NCI-H1436 (cell line): ENCODE data around the gene KLHL36.
A peak's percentile ranks its signal among the peaks of the same experiment; 100 is the strongest.
"Not testable (repeated sequence)": the region's sequence is repeated elsewhere in the genome, so short reads cannot be mapped to it uniquely, and the experiment has no call there.

Source experiments
- DNase-seq: peaks from one replicate; lab custom pipeline; 2025; lab: John Stamatoyannopoulos, UW

The KLHL36 gene

DNA sequence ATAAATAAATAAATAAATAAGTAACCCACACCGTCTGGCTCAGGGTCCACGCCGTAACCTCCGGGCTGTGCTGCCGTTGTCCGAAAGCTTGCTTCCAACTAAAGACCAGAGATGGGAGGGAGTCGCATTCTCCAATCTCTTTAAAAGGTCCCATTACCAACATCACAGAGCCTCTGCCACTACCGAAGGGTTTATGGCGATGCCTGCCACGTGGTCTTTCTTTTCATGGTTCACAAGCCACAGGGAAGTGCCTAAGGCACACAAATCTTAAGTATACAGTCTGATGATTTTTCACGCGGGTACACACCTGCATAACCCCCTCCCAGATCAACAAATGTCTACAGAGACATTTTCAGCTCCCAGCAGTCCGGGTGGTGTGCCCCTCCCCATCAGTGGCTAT, 31.8 kb upstream of the KLHL36 start:
- no peak for DNase-seq

DNA sequence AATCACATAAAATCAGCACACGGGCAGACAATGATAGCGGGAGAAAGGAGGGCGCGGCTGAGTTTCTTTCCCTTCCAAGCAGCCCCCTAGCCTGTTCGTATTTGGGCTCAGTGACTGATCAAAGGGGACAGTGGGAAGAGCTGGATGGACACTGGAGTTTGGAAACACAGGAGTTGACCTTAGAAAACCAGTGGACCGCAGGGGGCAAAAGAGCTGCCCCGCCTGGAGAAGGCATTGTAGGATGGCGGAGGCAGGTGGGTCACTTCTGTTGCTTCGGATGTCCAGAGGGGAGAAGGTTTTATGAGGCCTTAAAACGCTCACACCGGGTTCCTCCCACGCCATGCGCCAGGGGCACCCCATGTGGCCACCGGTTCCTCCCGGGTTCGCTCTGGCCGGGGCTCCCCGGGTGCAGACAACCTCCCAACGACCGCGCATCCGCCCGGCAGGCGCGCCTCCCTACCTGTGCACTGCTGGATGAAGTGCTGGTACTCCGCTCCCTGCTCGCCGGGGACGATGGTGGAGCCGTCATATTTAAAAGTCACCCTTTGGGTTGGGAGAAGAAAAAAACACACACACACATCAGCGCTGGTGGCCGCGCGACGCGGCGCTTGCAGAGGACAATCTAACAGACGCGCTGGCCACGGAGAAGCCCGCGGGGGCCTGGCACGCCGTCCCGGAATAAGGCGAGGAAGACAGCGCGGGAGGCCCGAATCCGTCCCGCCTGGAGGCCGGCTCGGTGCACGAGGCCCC, 31.1 kb upstream of the KLHL36 start:
- DNase-seq: no peak

DNA sequence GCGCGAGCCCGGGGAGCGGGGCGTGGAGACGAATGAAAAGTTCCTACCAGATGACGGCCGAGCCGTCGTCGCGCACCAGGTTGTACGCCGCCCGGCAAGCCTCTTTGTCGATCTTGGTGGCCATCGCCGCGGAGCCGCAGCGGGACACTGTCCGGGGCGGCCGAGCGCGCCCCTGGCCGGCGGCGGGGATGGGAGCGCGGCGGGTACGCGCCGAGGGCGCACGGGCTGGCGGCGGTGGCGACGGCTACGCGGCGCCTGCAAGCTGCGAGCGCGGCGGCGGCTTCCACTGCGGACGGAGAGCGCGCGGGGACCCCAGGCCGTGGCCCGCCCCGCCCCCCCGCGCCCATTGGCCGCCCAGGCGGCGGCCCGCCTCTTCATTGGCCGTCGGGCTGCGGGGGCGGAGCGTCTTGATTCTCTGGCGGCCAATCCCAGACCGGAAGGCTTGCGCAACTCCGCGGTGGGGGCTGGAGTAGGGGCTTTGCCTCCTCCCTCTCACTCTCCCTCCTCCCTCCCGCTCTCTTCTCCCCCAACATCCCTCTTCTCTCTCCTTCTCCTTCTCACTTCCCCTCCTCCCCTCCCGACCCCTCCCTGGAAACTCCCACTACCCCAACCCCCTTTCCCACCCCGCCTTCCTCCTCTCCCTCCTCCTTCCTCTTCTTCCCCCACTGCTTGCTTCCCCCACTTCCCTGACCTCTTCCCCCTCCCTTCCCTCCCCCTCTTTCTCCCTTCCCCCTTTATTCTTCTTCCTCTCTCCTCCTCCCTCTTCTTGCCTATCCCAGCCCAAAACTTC, 30.3 kb upstream of the KLHL36 start, which contains the start of gene COTL1:
Gene COTL1 (minus strand): TSS at position 288 of the 790 bp plus-strand sequence. CDS start 164 bp downstream, at position 124.
- peak; percentile 96 for DNase-seq

DNA sequence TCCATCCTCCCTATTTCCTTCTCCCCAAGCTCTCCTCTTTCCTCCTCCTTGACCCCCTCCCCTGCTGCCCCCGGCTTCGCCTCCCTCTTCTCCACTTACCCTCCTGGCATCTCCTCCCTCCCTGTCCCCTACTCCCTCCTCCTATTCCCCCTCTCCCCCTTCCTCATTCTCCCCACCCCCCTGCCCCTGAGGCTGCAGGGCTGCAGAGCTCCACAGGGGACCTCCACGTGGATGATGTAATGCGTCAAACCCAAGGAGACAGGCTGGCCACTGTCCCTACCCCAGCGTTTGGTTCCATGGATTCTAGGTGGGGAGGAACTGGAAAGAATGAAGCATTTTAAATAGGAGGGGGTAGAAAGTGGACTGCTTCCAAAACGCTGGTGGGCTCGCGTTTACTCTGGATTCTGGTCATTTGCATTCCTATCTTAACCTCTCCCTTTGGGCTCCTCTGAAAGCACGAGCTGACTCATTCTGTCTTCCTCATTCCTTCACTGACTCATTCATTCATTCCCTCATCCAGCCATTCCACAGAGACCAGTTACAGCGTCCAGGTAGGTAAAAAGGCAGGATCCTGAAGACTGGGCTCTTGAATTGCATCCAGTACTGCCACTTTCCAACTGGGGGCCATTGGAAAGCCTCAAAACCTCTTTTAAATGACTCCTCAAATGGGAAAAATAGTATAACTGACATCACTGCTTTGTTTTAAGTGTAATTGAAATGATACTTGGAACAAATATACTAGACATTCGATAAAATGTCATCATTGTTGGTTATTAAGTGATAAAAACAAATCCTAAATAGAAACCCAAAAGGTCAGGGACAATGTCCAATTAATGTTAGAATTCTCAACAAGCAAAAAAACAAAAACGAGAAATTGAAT, 29.5 kb upstream of the KLHL36 start:
- no peak for DNase-seq

DNA sequence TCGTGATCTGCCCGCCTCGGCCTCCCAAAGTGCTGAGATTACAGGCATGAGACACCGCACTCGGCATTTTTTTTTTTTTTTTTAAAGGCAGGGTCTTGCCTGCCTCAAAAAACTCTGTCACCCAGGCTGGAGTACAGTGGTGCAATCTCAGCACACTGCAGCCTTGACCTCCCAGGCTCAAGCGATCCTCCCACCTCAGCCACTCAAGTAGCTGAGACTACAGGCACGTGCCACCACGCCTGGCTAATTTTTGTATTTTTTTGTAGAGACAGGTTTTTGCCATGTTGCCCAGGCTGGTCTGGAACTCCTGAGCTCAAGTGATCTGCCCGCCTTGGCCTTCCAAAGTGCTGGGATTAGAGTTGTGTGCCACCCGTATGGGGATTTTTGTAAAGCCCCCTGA, 27.4 kb upstream of the KLHL36 start:
- DNase-seq: not testable (repeated sequence)

DNA sequence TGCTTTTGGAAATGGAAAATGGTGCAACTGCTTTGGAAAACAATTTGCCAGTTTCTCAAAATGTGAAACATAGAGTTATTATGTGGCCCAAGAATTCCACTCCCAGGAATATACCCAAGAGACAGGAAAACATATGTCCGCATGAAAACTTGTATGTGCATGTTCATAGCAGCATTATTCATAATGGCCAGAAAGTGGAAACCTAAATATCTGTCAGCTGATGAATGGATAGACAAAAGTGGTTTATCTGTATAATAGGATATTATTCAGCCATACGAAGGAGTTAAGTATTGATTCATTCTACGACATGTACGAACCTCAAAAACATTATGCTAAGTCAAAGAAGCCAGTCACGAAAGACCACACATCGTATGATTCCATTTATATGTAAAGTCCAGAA, 22.8 kb upstream of the KLHL36 start:
- DNase-seq: no peak

DNA sequence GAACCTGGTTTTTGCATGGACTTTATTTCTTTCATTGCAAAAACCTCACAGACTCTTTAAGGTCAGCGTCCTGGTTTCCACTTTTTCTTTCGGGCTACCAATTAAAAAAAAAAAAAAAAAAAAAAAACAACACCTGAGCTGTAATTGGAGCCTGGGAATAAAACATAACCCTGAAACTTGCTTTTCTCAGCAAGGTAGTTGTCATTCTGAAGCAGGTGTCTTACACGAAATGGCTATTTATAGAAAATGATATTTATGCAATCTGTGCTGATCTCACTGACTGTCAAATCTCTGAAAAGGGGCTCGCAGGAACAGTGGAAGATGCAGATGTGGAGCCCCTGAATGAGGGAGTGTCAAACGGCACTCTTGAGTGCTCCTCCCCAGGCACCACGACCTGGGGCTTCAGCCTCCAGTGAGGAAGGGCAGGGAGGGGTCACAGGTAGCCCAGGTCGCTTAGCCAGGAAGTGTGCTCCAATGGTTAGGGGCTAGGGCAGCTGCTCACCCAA, 20.0 kb upstream of the KLHL36 start:
- no peak for DNase-seq

DNA sequence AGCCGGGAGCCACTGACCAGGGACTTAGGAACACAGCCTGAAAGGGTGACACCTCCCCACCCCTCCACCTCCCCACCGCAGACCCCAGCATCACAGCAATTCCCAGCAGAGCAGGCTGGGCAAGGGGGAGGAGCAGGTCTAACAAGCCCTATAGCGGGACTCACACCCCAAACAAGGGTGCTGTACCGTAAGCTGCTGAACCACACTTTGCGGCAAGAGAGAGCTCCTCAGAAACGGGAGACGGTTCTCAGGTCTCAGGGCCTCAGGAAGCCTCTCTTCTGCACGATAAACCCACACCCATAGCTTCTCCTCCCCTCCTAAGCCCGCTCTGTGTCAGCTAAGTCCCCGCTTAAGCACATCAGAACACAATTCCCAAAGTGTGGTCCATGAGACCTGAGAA, 18.7 kb upstream of the KLHL36 start:
- no peak for DNase-seq

DNA sequence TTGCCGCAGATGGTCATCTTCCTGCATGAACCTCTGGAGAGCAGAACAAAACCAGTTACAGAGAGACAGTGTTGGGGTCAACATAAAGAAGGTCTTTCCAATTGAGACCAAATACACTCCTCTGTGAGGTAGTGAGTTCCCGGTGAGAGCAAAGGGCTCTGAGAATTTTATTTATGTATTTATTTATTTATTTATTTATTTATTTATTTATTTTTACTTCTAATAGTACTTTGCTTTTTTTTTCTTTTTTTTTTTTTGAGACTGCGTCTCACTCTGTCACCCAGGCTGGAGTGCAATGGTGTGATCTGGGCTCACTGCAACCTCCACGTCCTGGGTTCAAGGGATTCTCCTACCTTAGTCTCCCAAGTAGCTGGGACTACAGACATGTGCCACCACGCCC, 18.3 kb upstream of the KLHL36 start:
- DNase-seq: no peak

DNA sequence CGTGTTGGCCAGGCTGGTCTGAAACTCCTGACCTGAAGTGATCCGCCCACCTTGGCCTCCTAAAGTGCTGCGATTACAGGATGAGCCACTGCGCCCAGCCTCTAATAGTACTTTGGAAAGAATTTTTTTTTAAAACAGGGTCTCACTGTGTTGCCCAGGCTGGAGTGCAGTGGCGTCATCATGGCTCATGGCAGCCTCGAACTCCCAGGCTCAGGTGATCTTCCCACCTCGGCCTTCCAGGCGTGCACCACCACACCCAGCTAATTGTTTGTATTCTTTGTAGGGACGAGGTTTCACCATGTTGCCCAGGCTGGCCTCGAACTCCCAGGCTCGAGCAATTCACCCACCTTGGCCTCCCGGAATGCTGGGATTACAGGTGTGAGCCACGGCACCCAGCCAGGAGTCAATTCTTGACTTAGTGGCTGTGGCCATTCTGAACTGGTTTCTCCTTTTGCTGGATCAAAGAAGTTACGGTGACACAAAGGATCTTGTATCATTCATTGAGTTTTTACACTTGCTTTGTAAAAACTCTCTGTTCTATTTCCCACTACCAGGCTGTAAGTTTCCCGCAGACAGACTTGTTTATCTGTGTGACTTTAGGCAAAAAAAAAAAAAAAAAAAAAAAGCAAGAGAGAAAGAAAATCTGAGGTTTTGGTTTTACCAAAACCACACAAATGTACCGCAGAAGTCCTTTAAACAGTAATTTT, 17.7 kb upstream of the KLHL36 start:
- no peak for DNase-seq

DNA sequence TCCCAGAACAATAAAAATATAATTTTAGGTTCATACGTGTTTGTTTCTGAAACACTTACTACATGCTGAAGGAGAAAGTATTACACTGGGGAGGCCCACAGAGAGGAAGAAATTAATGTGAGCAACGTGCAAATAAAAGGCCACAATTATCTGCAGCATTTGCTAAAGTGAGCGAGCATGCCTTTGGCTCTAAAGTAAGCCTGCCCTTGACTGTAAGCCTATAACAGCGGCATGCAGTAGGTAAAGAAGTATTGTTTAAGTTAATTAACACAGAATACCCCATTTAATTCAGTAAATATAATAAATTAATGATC, 17.2 kb upstream of the KLHL36 start:
- DNase-seq: no peak

DNA sequence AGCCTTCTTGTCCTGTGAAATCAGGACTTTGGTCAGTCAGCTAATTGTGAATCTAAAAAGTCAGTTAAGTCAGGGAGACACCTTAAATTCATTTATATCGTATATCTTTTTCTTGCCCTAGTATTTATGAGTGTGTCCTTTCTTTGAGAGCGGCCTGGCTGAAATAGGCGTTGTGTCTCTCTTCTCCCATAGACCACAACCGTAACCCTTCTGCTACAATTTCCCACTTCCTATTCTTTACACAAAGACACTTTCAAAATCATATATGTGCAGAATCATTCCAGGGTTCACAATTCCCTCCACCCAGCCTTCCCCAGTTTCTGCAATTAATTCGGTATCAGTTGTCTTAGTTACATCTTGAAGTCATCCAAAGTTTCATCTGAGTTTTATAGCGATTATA, 16.4 kb upstream of the KLHL36 start:
- DNase-seq: no peak

DNA sequence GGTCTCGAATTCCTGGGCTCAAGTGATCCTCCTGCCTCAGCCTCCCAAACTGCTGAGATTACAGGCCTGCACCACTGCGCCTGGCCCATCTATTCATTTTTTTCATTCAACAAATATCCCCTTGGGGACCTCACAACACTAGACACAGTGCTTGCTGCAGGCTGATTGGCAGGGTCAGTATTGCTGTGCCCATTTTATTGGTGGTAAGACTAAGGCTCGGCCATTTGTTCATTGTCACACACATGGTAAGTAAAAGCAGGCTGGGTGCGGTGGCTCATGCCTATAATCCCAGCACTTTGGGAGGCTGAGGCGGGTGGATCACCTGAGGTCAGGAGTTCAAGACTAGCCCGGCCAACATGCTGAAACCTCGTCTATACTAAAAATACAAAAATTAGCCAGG, 15.4 kb upstream of the KLHL36 start:
- DNase-seq: not testable (repeated sequence)

DNA sequence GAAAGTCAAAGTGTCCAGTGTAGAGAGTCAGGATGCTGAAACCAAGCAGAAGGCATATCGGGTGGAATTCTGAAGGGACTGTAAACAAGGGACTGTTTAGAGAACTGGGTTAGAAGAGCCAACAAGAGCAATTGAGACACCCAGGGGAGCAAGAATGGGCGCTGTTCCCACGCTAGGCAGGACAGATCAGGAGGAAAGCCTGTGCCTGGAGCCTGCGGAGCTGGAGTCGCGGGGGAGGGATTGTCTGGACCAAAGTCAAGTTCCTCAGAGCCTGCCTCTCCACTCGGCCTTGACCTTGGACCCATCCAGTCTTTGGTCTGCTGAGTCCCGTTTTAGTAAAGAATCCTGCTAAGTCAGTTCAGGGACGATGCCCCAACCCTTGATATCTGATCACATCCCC, 14.7 kb upstream of the KLHL36 start:
- no peak for DNase-seq

DNA sequence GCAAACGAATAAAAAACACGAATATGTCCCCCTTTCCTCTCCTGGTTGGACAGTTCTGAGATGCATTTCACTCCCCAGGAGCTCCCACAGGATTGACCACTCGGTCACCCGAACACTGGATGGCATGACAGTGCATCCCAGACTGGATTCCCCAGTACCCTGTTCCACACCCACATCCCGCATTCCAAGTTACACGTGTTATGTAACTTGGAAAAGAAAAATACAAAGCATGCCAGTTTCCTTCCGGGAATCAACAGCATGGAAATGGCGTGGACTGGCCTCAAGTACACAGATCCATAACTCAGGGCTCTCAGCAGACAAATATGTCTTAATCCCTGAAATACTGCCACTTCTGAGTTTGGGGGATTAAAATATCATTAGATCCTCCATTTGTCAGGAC, 12.6 kb upstream of the KLHL36 start:
- DNase-seq: no peak

DNA sequence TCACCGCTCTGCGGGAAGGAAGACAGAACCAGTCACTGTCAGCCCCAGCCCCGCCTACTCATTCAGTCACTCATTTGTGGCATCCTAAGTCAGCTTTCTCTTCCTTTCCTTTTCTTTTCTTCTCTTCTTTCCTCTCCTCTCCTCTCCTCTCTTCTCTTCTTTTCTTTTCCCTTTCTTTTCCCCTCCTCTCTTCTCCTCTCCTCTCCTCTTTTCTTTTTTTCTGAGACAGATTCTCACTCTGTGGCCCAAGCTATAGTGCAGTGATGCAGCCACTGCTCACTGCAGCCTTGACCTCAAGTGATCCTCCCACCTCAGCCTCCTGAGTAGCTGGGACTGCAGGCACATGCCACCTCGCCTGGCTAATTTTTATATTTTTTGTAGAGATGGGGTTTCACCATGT, 10.6 kb upstream of the KLHL36 start:
- DNase-seq: no peak

DNA sequence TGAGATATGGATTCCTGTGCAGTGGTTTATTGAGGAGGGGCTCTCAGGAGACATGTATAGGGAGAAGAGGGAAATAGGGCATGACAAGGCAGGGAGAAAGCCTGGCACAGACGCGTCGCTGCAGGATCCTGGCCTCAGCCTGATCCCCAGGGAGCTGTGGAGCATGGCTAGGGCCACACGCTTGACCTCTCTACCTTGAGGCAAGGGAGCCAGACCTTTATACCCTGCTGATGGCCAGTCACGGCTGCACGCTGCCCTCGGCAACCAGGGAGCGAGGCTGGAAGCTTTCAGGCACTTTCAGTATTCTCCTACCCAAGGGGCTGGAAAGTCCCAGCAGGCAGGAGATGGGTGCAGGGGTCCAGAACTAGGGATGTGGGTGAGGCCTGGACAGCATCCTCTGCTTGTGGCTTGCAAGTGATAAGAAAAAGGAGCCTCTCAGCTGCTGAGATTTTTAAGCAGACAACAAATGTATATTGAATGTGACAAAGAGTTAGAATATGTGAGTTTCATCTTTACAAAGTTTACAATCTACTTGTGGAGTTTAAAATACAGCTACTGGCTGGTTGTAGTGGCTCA, 10.0 kb upstream of the KLHL36 start:
- no peak for DNase-seq

DNA sequence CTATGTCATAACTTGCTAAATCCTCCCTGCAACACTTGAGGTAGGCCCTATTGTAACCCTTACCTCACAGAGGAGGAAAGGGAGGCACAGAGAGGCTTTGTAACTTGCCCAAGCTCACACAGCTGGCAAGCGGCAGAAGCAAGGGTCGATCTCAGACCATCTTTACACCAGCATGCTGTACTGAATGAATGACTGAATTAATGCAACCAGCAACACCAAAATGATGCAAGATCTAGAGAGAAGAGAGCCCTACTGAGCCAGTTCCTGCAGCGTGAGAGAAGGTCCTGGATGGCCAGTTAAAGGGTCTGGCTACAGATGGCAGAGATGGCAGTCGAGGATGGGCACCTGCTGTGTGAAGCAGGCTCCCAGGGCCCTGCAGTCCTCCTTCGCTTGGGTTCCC, 8.2 kb upstream of the KLHL36 start:
- DNase-seq: no peak

DNA sequence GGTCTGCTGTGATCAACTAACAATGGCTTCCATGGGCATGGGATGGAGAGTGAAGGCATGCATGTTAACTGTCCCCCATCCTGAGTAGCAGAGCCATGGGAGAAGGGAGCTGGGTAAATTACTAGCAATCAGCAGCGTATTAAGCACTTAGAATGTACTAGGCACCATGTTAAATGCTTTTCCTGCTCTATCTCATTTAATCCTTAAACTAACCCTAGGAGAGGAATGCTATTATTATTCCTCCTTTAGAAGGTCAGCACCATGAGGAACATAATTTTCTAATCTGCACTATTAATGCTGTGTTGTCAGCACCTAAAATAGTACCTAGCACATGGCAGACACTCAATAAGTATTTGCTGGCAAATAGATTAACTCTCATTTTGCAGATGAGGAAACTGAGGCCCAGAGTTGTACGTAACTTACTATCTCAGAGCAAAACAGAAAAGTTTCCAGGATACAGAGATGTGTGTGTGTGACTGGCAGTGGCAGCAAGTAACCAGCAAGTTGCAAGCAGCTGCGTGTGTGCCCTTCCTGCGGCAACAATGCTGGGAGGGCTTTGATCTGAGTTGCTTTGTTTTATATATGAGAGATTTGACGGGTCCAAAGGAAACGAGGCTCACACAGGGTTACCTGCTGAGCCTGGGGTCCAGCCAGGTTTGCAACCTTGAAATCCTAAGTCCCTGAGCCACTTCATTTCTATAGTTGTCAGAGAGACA, 6.5 kb upstream of the KLHL36 start:
- no peak for DNase-seq

DNA sequence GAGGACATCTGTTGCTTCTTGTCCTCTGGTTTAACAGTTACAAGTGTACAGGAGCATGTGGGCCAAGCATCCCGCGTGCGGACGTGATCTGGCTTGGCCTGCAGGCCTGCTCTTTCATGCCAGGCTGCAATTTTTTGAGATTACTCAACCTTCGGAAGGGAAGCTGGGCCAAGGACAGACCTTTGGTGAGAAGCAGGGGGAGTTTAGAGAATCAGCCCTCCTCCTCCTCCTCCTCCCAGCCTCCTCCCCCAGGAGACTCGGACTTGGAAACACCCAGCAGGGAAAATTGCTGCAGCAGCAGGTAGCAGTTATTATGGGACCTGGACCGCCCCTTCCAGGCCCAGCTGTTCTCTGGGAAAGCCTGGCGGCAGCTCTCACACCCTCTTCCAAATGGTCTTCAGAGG, 5.1 kb upstream of the KLHL36 start:
- no peak for DNase-seq

DNA sequence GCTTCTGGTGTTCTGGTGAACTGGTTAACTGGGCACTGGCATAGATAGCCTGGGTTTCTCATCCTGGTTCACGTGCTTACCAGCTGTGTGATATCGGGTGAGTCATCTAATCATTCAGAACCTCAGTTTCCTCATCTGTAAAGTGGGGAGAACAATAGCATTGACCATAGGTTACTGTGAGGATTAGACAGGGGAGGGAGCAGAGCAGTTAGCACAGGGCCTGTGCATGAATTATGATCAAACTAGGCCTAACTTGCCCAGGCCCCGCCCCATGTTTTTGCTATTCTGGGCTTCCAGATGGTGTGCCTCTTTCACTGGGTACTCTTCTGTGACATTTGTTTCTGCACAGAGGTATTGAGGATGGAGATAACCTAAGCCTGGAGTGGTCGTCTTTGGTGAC, 4.6 kb upstream of the KLHL36 start:
- no peak for DNase-seq
